LNCAP (cell line): ENCODE results near the gene AHRR.

Source experiments
- CTCF ChIP-seq: fragments of 450-650 bp; IDR thresholded peaks from 2 replicates; pipeline ENCODE4 v1.5.1; 2017; ENCODE audit warnings: mild to moderate bottlenecking

The AHRR gene

GRCh38 chr5:438481-438981, 117.0 kb downstream of the AHRR start:
- no peak for TF ChIP-seq CTCF

GRCh38 chr5:439181-439580, 117.7 kb downstream of the AHRR start:
- no peak for TF ChIP-seq CTCF

GRCh38 chr5:439636-440035, 118.1 kb downstream of the AHRR start:
- no peak for TF ChIP-seq CTCF

GRCh38 chr5:440401-441201, 119.1 kb downstream of the AHRR start:
- TF ChIP-seq CTCF = no peak

GRCh38 chr5:441996-442334, 120.5 kb downstream of the AHRR start:
- no peak for TF ChIP-seq CTCF

- no peak for TF ChIP-seq CTCF
Observed at GRCh38 chr5:442335-443238, 121.1 kb downstream of the AHRR start, which contains the start of gene EXOC3. EXOC3 (plus strand) TSS chr5:443176; CDS start chr5:446206, 3,030 bp downstream.

GRCh38 chr5:443239-444151, 122.0 kb downstream of the AHRR start:
- TF ChIP-seq CTCF = no peak
